Esophagus muscularis mucosa (tissue), 4 donors: Measurements from ENCODE around the gene ADAMTSL1. TPM values are rescaled to one million over a fixed set of nuclear protein-coding genes. Genes with fewer than 3 reads are reported as not detected.

Experiments used
- DNase-seq: peaks from one replicate; pipeline ENCODE4 v3.0.0-alpha.2; 2017; ENCODE audit errors: extremely low spot score
- H3K27ac ChIP-seq, 4 donors: fragments of 200-600 bp; sonication (generic); replicated peaks in 1 of 4; 1 replicate in 3 of 4; 2 replicates in 1 of 4; pipeline ENCODE4 v1.5.1; 2016 to 2019; ENCODE audit warnings: mild to moderate bottlenecking in 1 of 4
- H3K27me3 ChIP-seq, 4 donors: fragments of 200-600 bp; sonication (generic); one replicate each; pipeline versions ENCODE4 v1.5.1 to v1.6.0; 2016 to 2019
- H3K36me3 ChIP-seq, 4 donors: fragments of 200-600 bp; sonication (generic); one replicate each; pipeline ENCODE4 v1.5.1; 2016 to 2019
- H3K4me1 ChIP-seq, 4 donors: fragments of 200-600 bp; sonication (generic); one replicate each; pipeline ENCODE4 v1.5.1; 2016 to 2019
- H3K4me3 ChIP-seq, 4 donors: fragments of 200-600 bp; sonication (generic); 1 replicate in 2 of 4; 2 replicates in 2 of 4; pipeline ENCODE4 v1.5.1; 2016 to 2019; ENCODE audit warnings: mild to moderate bottlenecking in 4 of 4, moderate library complexity in 1 of 4
- H3K9me3 ChIP-seq, 4 donors: fragments of 200-600 bp; sonication (generic); 1 replicate in 3 of 4; 2 replicates in 1 of 4; pipeline ENCODE4 v1.5.1; 2016 to 2019
- EP300 ChIP-seq: sonication (generic); formaldehyde crosslinking; IDR thresholded peaks from one replicate; pipeline ENCODE4 v1.6.1; 2017; ENCODE audit warnings: antibody characterized with exemption
- POLR2A ChIP-seq: fragments of 450-650 bp; IDR thresholded peaks from one replicate; pipeline ENCODE4 v1.6.1; 2017; ENCODE audit warnings: antibody characterized with exemption, moderate library complexity, mild to moderate bottlenecking, low read depth
- POLR2AphosphoS5 ChIP-seq, 2 donors: sonication (generic); formaldehyde crosslinking; IDR thresholded peaks; one replicate each; pipeline ENCODE4 v1.6.1; 2017; ENCODE audit warnings: antibody characterized with exemption in 2 of 2
- WGBS: methylation state at CpG from one replicate; pipeline ENCODE4 v1.1.5; 2018; 5-methylcytosine and 5-hydroxymethylcytosine counted together
- intact Hi-C: fragments of 100-400 bp; cut with DNase I; formaldehyde crosslinking; loops from one replicate; pipeline ENCODE4 v1.15.1; 2023
- total RNA-seq, 4 donors: library from RNA; depleted of rRNA; stranded (reverse); fragments of >200 nt; gene quantifications; one replicate each; pipeline versions ENCODE4 v1.1.0 to v1.2.1, GENCODE V29; 2016
- TF ChIP-seq, protein P1 (sequence below), 3 experiments: fragments of 200-600 bp in 2 of 3; fragments of 450-650 bp in 1 of 3; sonication (generic) in 2 of 3; IDR thresholded peaks; one replicate each; pipeline ENCODE4 v1.5.1; 2017 to 2019; ENCODE audit warnings: antibody characterized with exemption in 3 of 3, mild to moderate bottlenecking in 2 of 3, moderate library complexity in 1 of 3

Gene ADAMTSL1
- total RNA-seq, 4 donors from 2014 or later: 81.7 to 172 (median 145) TPM

DNA sequence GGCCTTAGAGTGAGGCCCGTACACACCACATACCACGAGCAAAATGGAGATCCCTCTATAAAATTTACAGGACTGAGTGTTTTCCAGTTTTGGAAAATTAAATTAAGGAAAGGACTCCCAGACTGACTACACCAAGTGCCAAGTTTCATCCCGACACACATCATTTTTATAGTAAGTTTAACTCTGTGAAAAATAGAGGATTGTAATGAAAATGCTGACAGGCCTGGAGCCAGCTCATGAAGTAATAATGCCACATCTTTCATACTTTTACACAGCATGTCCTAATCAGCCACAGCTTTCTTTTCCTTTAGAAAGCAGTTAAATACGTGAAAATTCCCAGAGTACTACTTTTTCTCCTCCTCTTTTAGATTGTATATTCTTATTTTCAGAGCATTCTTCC is 389.8 kb downstream of the ADAMTSL1 start:
- 46% methylated on average over 4 of the region's 4 CpGs for WGBS
- TF ChIP-seq POLR2A: no peak
- TF ChIP-seq, protein P1, sequence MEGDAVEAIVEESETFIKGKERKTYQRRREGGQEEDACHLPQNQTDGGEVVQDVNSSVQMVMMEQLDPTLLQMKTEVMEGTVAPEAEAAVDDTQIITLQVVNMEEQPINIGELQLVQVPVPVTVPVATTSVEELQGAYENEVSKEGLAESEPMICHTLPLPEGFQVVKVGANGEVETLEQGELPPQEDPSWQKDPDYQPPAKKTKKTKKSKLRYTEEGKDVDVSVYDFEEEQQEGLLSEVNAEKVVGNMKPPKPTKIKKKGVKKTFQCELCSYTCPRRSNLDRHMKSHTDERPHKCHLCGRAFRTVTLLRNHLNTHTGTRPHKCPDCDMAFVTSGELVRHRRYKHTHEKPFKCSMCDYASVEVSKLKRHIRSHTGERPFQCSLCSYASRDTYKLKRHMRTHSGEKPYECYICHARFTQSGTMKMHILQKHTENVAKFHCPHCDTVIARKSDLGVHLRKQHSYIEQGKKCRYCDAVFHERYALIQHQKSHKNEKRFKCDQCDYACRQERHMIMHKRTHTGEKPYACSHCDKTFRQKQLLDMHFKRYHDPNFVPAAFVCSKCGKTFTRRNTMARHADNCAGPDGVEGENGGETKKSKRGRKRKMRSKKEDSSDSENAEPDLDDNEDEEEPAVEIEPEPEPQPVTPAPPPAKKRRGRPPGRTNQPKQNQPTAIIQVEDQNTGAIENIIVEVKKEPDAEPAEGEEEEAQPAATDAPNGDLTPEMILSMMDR (IDR thresholded peaks at IDR 0.05): no peak
- no peak for TF ChIP-seq EP300
- TF ChIP-seq POLR2AphosphoS5 (IDR thresholded peaks at IDR 0.05): no peak
- H3K27me3 ChIP-seq: no peaks in the 10 kb centered on the region
- no peak for DNase-seq
- peak overlapping the region; percentile 49 to 80 (median 62) for H3K27ac ChIP-seq
- H3K4me3 ChIP-seq: no peak overlapping the region
- no peaks in the 10 kb centered on the region for H3K9me3 ChIP-seq
- intact Hi-C loops: loop anchor here (10.0 kb wide), 2 partner anchors 429 to 609 kb away; no protein-coding TSS in a partner anchor
- peaks cover 18 to 47% (median 42%) of the 10 kb centered on the region in 4 donors for H3K4me1 ChIP-seq
- no peaks in the 10 kb centered on the region for H3K36me3 ChIP-seq

- peaks cover 18 to 47% (median 42%) of the 10 kb centered on the region in 4 donors for H3K4me1 ChIP-seq
- peak overlapping the region; percentile 49 to 80 (median 62) for H3K27ac ChIP-seq
- H3K36me3 ChIP-seq: no peaks in the 10 kb centered on the region
- H3K27me3 ChIP-seq: no peaks in the 10 kb centered on the region
- intact Hi-C loops: loop anchor here (10.0 kb wide), 2 partner anchors 430 to 610 kb away; no protein-coding TSS in a partner anchor
- DNase-seq: no peak
- WGBS: 94% methylated on average over 1 of the region's 1 CpG
- TF ChIP-seq, protein P1 (IDR thresholded peaks at IDR 0.05): no peak
- TF ChIP-seq POLR2A (no peak), POLR2AphosphoS5 (IDR thresholded peaks at IDR 0.05) (no peak), EP300 (no peak)
- no peak overlapping the region for H3K4me3 ChIP-seq
- peaks cover 0 to 6% (median 0%) of the 10 kb centered on the region in 4 donors for H3K9me3 ChIP-seq
Observed at GRCh38 chr9:18864516-18864915, 390.6 kb downstream of the ADAMTSL1 start.

DNA sequence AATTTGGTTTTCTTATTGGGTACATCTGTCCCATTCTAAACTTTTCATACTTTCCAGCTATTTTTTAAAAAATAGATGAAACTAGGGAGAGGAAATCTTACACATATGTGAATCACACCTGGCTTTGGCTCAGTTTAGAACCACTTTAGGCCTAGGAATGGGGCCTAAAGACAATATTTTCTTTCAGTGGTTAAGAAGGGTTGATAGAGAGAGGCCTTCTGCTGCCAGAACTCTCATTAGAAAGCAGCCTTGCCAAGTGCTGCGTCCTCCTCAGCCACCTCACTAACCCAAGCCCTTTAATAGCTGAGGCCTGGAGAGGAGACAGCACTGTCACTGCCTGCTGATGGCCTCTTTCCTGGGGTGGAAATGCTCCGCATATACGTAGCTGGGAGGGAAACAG is 391.6 kb downstream of the ADAMTSL1 start:
- intact Hi-C loops: loop anchor here (10.0 kb wide), 2 partner anchors 431 to 611 kb away; no protein-coding TSS in a partner anchor
- no peak for DNase-seq
- Histone ChIP-seq H3K4me1 (peaks cover 18 to 42% (median 41%) of the 10 kb centered on the region in 4 donors), H3K27ac (no peak overlapping the region), H3K36me3 (no peaks in the 10 kb centered on the region), H3K27me3 (no peaks in the 10 kb centered on the region), H3K9me3 (peaks cover 0 to 8% (median 0%) of the 10 kb centered on the region in 4 donors), H3K4me3 (no peak overlapping the region)
- TF ChIP-seq POLR2A (no peak), EP300 (no peak), POLR2AphosphoS5 (IDR thresholded peaks at IDR 0.05) (no peak)
- TF ChIP-seq, protein P1 (IDR thresholded peaks at IDR 0.05): no peak
- 88% methylated on average over 2 of the region's 3 CpGs for WGBS

- DNase-seq: no peak
- Histone ChIP-seq H3K4me1 (peaks cover 16 to 35% (median 34%) of the 10 kb centered on the region in 4 donors), H3K36me3 (no peaks in the 10 kb centered on the region), H3K27ac (no peak overlapping the region), H3K9me3 (peaks cover 0 to 8% (median 0%) of the 10 kb centered on the region in 4 donors), H3K4me3 (no peak overlapping the region), H3K27me3 (no peaks in the 10 kb centered on the region)
- 93% methylated on average over 4 of the region's 4 CpGs for WGBS
- TF ChIP-seq POLR2AphosphoS5 (IDR thresholded peaks at IDR 0.05) (no peak), POLR2A (no peak), EP300 (no peak)
- TF ChIP-seq, protein P1 (IDR thresholded peaks at IDR 0.05): no peak
- intact Hi-C loops: loop anchor here (10.0 kb wide), 2 partner anchors 431 to 611 kb away; no protein-coding TSS in a partner anchor
Observed at GRCh38 chr9:18866121-18866831, 392.3 kb downstream of the ADAMTSL1 start.
